HG03439 (cell line): ENCODE measurements around the gene TRMT61B.
A peak's percentile ranks its signal among the peaks of the same experiment; 100 is the strongest.

ENCODE experiments used
- ATAC-seq: cut with Tn5 transposase; IDR thresholded peaks from one replicate; pipeline ENCODE4 v1.9.1; 2021; ENCODE audit warnings: mild to moderate bottlenecking, moderate library complexity; ENCODE audit not compliant: unreplicated experiment

Gene TRMT61B

GRCh38 chr2:28870146-28870891, at the start of gene TRMT61B:
TRMT61B (minus strand) TSS chr2:28870309; CDS start chr2:28870277, 32 bp downstream.
- peak; percentile 97 for ATAC-seq

- ATAC-seq: no peak
Measured at GRCh38 chr2:28915939-28916338, 45.8 kb upstream of the TRMT61B start.

DNA sequence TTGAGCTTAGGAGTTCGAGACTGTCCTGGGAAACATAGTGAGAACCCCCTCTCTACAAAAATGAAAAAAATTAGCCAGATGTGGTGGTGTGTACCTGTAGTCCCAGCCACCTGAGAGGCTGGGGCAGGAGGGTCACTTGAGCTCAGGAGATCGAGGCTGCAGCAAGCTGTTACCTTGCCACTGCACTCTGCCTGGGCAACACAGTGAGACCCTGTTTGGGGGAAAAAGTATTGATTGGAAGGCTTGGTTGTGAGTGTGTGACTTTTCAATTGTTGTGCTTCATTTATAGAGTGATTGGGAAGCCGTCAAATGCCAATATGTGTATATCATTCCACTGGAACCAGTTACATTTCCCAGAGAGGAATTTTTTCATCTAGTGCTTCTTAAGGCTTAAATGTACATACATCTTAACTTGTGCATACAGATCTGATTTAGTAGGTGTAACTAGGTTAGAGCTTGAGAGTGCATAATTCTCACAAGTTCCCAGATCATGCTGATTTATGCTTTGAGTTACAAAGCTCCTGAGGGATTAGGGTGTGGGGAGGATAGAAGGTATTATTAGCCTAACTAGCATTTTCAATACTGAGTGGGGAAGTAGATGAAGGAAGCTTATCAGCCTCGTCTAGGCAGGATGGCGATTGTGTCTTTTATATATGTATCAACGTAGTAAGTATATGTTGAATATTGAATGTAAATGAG, 39.7 kb upstream of the TRMT61B start:
- ATAC-seq: no peak

DNA sequence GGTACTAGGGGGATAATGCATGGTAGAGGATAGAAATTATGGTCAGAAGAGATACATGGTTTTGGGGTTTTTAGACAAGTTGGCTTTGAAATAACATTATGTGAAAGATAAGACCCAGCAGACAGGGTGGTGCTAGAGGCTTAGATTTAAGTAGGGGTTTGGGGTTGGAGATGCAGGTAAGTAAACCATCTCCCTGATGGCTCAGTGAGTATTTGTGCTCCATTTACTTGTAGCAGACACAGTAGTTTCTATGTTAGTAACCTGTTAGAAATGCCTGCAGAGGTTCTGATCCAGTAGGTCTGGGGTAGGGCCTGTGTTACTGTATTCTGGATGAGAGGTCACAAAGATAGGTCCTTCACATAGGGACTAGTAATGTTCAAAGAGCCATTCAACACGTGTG, 38.1 kb upstream of the TRMT61B start:
- no peak for ATAC-seq

DNA sequence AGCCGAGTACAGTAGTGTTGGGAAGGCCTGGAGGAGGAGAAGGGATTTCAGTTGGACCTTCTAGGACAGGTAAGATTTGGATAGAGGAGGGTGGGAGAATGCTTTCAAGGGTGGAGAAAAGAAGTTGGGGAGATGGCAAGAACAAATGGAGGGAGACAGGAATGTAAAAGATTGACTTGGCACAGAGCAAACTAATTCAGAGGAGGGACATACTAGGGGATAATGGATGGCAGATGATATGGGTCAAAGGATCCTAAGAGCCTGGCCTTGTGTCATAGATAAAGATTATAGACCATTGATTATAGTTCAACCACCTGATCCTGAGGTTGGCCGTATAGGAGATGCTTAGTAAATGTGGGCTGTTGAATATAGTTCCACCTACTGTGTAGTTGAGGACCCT, 36.7 kb upstream of the TRMT61B start:
- no peak for ATAC-seq

DNA sequence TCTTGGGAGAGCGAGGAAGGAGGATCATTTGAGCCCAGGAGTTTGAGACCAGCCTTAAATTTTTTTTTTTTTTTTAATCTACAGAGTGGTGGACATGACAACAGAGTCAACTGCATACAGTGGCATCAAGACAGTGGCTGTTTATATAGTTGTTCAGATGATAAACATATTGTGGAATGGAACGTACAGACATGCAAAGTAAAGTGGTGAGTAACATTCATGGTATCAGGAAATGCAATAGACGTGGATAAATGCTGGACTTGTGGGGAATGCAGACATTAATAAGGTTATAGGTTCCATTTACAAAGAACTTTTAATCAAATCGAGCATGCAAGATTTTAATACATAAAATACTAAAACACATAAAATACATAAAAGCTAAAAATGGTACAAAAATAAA, 36.3 kb upstream of the TRMT61B start:
- ATAC-seq: no peak

DNA sequence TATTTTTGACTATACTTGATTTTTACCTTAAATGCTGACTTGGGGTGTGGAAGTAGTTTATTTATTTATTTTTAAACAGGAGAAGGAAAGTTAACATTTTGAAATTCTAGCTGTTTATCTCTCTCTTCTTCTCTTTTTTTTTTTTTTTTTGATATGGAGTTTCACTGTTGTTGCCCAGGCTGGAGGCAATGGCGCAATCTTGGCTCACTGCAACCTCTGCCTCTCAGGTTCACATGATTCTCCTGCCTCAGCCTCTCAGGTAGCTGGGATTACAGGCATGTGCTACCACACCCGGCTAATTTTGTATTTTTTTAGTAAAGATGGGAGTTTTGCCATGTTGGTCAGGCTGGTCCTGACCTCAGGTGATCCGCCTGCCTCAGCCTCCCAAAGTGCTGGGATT, 35.4 kb upstream of the TRMT61B start:
- ATAC-seq: no peak

GRCh38 chr2:28904802-28905457, 34.8 kb upstream of the TRMT61B start:
- ATAC-seq: no peak

GRCh38 chr2:28904295-28904694, 34.2 kb upstream of the TRMT61B start:
- no peak for ATAC-seq

DNA sequence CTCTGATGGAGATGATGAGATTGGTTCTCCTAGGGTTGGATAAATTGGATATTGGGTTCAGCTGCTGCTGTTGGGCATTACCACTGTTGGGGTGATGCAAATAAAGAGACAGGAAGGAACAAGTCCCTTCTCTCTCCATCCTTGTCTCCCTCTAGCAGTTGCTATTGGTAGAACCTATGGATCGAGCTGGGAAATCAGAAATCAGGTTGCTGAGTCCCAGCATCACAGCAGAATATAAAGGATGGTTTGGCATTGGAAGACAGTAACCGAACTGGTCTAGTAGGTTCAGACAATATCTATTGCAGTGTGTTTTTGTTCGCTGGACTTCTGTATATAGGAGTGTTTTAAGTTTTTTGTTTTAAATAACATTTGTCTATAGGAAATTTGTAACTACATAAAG, 32.5 kb upstream of the TRMT61B start:
- ATAC-seq: no peak

GRCh38 chr2:28901841-28902240, 31.7 kb upstream of the TRMT61B start:
- ATAC-seq: no peak

DNA sequence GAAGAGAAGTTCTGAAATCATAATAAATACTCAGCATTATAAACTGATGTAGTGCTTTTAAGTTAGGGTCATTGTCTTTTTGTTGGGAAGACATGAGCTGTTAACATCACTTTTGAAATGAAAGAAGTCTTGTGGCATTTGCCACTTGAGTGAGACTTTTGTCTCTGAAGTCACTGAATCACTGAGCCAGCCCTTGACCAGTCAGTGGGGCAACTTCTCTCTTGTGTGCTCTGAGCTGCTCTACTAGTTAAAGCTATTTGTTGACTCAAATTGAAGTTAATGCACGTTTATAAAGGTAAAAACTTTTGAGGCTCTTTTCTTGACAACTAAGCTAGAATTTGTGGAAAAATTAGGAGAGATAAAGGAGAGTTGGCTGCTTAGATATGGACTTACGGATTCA, 31.1 kb upstream of the TRMT61B start:
- ATAC-seq: no peak

GRCh38 chr2:28898048-28898447, 27.9 kb upstream of the TRMT61B start:
- ATAC-seq: no peak

DNA sequence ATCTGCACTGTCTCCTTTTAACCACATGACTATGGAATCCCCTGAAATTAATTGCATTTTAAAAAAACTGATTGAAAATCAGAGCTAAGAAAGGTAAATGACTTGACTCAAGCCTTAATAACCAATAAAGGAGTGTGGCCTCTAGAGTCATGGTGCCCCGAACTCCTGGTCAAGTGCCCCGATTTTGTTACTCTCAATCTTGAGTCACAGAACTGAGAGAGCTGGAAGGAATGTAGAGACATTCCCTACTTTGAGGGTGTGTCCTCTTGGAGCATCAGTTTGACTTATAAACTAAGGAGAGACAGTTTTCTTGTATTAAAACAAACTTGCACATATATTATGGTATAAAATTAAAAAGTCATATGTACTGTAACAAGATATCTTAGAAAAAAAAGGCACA, 26.8 kb upstream of the TRMT61B start:
- no peak for ATAC-seq

DNA sequence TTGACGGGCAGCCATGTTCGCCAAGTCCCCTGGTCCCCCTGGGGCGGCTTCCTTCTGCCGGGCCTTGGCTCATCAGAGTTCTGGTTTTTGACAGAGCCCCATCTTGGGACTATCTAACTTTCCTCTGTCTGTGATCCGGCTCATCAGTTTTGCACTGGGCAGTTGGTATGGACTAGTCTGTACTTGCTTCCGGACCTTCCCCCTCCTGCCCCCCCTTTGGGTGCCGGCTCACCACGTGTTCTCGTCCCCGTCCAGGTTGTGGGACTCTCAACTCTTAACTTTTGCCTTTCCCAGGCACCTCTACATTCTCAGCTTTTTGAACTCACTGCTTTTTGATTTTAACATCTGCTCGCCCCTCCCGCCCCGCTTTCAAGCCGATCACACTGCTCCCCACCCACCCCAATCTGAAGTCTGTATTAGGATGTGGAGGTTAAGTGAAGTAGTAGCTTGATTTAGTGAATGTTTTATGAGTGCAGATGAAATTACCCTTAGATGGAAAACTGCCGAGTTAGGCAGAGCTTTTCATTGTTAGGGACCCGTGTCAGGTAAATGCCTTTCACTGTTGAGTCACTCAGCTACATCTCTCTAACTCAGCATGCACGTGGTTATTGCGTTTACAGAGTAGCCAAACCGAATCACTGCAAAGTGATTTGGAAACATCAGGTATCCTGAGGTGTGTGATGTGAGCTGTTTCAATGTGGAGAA, 25.2 kb upstream of the TRMT61B start:
- ATAC-seq: peak; percentile 26

- peak; percentile 82 for ATAC-seq
Measured at GRCh38 chr2:28894470-28895188, 24.5 kb upstream of the TRMT61B start, which contains the start of gene WDR43. WDR43 (plus strand) TSS chr2:28894667; CDS start chr2:28894699, 32 bp downstream.

GRCh38 chr2:28893488-28893887, 23.4 kb upstream of the TRMT61B start:
- no peak for ATAC-seq

- ATAC-seq: no peak
Measured at GRCh38 chr2:28880193-28880592, 10.1 kb upstream of the TRMT61B start.

DNA sequence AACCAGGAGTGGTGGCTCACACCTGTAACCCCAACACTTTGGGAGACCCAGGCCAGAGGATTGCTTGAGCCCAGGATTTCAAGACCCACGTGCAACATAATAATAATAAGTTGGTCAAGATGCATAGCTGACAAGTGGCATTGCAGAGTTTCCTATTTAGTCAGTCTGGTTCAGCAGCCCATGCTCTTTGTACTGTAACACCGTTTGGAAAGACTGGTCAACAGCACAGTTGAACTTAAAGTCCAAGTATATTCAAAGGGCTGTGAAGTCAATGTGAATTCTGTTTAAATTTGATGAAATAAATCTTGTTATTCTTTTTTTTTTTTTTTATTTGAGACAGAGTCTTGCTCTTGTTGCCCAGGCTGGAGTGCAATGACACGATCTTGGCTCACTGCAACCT, 1.5 kb upstream of the TRMT61B start:
- no peak for ATAC-seq

DNA sequence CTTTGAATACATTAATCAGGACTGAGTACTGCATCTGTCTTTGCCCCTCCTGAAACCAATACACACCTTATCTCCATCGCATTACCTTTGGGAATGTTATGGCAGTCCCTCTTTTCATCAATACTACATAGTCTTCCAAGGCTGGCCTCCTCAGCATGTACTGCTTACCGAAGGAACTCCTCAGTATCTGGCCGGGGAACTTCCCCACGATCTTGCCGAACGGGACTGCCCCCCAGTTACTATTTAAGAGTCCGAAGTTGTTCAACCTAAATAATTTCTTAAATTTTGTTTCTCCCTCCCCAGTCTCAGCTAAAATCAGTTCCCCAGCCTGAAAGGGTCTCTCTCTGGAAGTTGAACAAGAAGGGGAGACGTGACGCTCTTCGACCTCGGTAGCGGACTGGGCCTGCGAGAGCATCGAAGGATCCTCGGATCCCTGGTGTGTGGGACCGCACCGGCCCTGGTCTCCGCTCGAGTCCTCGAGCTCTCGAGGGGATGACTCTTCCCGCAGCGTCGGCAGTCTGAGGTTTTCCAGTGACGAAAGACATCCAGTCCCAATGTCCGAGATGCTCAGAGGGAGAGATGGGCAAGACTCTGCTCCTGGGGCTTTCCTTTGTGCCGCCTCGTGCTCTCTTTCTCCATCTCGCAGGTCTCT, 489 bp downstream of the TRMT61B start:
- peak; percentile 19 for ATAC-seq
